Fibroblast of skin of abdomen (primary cell): ENCODE results near the gene LYPD8. TPM values are rescaled to one million over a fixed set of nuclear protein-coding genes. Genes with fewer than 3 reads are reported as not detected.
"Not testable (repeated sequence)": the region's sequence is repeated elsewhere in the genome, so short reads cannot be mapped to it uniquely, and the experiment has no call there.

ENCODE experiments used
- DNase-seq: peaks from one replicate; pipeline ENCODE4 v3.0.0-alpha.2; 2013
- polyA plus RNA-seq, 2 experiments: library from polyadenylated mRNA; unstranded; fragments of 120-200 nt; gene quantifications; one replicate each; pipeline ENCODE4 v1.2.1, GENCODE V29; 2013; ENCODE audit not compliant: insufficient read length in 2 of 2

Gene LYPD8, protein sequence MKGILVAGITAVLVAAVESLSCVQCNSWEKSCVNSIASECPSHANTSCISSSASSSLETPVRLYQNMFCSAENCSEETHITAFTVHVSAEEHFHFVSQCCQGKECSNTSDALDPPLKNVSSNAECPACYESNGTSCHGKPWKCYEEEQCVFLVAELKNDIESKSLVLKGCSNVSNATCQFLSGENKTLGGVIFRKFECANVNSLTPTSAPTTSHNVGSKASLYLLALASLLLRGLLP
- not detected for polyA plus RNA-seq (2013, experiment 1 of 2; ENCODE audit: insufficient read length)
- not detected for polyA plus RNA-seq (2013, experiment 2 of 2; ENCODE audit: insufficient read length)

DNA sequence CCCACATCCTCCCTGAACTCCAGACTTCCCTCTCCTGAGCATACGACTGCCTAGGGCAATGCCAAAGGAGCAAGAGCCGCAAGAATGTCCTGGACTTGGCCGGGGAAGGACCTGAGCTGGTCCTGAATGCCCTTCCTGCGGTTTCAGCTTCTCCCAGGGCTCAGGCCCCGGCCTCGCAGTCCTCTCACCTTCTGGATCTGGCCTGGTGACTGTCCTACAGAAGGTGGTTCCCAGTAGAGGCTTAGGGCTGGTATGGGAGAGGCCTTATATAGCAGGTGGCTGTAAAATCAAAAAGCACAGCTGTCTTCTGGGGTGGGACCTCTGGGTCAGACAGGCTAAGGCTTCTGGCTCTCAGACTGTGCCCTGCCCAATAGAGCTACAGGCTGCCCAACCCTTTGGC is at the start of gene LYPD8:
Gene LYPD8, minus strand, starts transcription at position 243 of the 400 bp plus-strand sequence. CDS start 4,678 bp downstream, outside the sequence.
- DNase-seq = no peak

DNA sequence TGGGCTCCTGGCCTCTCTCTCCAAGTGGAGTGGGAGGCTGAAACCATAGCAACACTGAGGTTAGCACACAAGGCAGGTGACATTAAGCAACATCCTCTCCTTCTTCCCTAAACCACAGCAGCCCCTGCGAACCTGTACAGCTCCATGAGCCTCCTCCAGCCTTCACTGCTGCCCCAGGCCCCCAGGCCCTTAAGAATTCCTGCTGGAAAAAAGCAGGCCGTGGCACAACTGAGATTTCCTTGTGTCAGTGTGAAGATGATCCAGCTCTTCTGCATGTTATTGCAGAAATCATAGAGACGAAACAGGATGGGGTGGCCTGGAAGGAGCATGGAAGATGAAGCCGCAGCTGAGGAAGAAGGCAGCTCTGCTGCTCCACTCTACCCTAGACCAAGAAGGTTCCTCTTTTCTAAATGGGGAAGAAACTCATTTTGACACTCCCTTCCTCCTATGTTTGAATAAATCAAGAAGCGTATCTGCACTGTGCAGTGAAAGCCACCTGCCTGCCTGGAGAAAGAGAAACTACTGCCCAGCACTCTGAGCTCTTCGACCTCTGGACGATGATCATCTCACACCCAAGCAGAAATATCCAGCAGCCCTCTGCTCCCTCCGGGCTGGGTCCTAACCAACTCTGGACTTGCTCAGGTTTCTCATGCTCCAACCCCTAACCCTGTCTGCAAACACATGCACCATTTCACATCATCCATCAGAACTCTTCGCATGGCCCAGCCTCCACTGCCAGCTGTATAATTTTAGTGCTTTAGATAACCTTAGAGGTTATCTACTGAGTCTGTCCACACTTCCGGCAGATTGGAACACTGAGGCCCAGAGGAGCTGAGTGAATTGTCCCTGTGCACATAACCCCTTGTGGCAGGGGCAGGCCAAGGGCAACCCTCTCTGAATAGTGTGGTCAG is 49.5 kb upstream of the LYPD8 start:
- no peak for DNase-seq

DNA sequence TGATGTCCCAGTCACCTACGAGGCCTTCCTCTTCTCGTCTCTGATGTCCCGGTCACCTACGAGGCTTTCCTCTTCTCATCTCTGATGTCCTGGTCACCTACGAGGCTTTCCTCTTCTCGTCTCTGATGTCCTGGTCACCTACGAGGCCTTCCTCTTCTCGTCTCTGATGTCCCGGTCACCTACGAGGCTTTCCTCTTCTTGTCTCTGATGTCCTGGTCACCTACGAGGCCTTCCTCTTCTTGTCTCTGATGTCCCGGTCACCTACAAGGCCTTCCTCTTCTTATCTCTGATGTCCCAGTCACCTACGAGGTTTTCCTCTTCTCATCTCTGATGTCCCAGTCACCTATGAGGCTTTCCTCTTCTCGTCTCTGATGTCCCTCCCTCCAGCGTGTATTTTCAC is 47.9 kb upstream of the LYPD8 start:
- DNase-seq = not testable (repeated sequence)

DNA sequence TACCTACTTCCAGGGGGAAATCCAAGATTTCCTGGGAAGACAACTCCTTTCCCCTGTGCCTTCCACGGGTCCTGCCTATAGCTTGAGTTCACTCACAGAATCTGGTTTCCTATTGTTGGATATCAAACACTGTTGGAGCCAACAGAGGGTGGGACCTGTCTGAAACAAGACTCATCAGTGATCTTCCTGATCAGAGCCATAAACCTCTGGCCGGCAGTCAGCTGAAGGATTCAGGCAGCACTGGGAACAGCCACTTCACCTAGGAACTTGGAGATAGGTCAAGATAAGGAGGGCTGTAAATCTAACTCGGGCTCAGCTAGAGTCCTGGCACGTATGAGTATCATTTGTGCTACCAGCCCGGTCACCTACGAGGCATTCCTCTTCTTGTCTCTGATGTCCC is 46.9 kb upstream of the LYPD8 start:
- no peak for DNase-seq

DNA sequence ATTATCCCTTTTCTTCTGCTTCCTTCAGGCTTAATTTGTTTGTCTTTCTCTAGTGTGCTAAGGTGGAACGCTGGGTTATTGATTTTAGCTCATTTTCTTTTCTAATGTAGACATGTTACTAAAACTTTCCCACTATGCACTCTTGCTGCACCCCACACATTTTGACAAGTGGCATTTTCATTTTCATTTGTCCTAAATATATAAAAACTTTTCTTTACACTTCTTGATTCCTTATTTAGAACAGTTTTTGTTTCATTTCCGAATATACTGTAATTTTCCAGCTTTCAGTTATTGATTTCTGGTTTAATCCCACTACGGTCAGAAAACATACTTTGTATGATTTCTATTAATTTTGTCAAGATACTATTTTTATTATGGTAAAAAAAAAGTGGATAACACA is 44.9 kb upstream of the LYPD8 start:
- DNase-seq = no peak

DNA sequence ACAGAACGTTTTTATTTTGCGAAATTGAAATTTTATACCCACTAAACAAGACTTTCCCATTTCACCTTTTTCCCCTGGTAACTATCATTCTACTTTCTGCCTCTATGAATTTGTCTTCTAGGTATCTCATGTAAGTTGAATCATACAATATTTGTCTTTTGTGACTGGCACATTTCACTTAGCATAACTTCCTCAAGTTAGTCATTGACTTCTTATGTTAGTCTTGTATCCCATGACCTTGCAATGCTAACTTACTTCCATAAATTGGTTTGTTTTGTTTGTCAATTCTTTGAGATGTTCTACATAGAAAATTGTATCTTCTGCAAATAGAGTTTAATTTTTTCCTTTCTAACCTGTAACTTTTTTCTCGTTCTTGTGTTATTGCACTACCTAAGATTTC is 43.2 kb upstream of the LYPD8 start:
- no peak for DNase-seq

DNA sequence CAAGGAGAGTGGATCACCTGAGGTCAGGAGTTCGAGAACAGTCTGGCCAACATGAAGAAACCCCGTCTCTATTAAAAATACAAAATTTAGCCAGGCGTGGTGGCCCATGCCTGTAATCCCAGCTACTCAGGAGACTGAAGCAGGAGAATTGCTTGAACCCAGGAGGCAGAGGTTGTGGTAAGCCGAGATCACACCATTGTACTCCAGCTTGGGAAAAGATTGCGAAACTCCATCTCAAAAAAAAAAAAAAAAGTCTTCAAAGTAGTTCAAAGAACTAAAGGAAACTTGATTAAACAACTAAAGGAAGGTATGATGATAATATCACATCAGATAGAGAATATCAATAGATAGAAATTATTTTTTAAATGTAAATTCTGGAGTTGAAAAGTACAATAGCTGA is 39.1 kb upstream of the LYPD8 start:
- not testable (repeated sequence) for DNase-seq

DNA sequence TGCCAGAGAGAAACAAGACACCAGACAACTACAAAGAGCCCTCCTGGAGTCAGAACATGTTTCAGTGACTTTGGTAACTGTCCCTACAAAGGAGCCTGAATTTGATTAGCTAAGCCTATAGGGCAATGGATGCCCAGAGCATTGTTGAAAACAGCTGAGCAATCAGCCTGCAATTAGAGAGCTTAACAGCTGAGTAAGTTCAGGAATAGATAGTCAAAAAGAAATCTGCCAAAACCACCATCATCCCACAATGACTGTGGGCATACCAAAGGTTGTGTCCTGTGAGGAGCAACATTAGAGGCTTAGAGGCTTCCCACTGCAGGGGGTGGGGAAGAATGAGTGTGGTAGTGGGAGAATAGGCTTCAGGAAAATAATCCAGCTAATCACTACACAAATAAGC is 38.0 kb upstream of the LYPD8 start:
- DNase-seq = no peak

DNA sequence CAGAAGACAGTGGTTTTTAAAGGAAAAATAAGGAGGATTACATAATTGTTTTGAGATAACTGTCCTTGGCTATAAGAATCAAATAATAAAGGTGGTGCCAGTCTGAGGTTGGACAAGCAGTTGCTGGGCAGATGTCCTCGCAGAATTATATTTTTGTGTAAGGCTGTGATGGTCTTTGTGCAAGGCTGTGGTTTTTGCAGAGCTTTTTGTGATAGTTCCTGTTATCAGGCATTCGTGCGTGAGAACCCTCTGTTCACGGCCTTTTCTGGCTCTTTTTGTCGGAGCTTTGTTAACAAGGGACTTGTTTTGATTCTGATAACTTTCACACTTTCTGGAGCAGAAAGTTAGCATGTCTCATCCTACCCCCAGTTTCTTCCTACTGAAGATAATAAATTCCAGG is 36.8 kb upstream of the LYPD8 start:
- DNase-seq = no peak

DNA sequence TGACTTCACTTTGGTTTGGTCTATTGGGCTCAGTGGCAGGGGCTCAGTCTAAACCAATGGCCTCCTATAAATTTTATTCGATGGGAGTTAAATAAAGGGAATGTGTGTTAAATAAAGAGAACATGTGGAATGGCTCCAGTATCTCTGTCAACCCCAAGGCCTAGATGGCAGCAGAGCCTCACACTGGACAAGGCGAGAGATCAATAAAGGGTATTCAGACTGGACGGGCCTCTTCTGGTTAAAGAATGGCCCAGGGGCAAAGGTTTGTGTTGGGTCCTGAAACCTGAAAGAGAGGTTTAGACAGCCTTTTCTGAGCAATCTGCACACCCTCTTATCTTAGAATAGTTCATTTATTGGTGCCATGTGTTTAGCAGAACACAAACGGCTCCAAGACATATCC is 35.5 kb upstream of the LYPD8 start:
- DNase-seq = no peak

DNA sequence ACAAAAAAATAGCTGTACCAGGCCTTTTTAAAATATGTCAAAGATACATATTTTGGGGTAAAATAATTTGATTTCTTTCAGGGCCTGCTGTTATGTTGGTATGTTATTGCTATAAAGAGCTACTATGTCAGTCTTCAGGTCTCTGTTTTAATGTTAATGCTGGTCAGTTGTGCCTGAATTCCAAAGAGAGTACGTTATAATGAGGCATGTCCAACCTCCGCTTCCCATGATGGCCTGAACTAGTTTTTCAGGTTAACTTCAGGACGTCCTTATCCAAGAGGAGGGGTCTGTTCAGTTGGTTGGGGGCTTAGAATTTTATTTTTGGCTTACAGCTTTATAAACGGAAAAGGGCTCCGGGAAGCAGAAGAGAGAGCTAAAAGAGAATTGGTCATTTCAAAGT is 34.9 kb upstream of the LYPD8 start:
- no peak for DNase-seq

DNA sequence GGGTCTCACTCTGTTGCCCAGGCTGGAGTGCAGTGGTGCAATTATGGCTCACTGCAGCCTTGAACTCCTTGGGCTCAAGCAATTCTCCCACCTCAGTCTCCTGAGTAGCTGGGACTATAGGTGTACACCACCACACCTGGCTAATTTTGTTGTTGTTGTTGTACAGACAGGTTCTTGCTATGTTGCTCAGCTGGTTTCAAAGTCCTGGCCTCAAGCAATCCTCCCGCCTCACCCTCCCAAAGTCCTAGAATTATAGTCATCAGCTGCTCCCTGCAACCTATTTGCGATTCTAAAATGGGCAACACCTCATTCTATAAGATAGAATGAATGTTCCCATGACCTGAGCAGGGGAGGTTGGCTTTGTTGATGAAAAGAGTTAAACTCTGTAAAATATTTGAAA is 33.8 kb upstream of the LYPD8 start:
- DNase-seq = not testable (repeated sequence)

DNA sequence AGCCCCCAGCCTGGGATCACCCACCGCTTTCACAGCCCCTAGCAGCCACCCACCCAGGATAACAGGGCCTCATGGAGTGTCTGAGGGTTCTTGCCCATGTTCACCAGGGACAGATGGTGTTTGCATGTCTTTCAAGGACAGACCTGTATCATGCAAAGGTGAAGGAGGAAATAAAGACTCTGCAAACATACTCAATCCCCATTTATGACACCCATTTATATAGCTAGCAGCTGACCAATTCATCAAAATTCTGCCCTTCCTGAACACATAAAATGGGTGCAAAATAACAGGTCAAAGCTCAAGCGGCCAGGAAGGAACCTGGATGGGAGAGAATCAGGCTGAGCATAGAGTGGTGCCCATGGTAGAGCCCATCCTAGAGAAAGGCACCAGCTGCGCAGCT is 32.8 kb upstream of the LYPD8 start:
- no peak for DNase-seq

DNA sequence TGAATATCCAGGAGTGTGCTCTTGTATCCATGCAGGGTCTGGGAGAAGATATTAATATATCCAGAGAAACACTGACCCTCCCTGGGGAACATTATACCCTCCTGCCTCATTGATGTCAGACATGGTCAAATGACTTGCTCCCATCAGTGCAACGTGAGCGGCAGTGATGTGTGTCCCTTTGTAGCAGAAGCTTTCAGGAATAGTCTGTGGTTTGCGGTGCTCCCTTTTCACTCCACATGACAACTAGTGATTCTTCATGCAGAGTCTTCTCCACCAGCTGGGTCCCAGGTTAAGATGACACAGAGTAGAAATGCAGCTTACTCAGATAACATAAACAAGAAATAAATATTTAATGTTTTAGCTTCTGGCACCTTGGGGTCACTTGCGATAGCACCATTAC is 31.9 kb upstream of the LYPD8 start:
- DNase-seq = no peak

DNA sequence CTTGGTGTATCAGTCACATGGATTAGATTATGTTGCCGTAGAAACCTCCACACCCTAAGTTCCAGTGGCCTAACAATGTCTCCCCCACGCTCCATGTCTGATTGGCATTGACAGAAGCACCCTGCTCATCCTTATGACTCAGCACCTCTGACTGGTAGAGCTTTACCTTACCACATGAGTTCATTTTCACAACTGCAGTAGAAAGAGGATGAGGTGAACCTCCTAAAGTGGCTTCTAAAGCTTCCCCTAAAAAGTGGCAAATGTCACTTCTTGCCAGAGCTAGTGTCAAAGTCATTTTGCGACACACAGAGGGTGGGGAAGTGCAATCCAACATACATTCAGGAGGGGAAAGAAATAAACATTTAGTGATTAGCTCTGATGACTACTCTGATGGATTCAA is 30.6 kb upstream of the LYPD8 start:
- DNase-seq = no peak

DNA sequence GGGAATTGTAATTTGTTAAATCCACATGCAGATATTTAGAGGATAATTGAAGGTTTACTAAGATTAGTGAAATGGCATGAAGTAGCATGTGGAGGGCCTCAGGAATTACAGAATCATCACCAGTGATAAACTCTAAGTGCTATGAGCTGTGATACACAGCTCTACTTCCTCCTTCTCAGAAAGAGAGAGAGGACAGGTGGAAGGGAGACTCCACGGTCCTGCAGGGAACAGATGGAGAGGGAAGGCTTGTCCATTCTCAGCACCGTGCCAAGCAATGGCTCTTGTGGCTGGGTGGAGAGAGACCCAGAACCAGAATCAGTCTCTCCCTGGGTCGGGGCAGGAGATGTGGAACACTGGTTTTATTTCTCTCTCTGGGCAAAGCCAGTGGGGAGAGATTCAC is 27.8 kb upstream of the LYPD8 start:
- no peak for DNase-seq

DNA sequence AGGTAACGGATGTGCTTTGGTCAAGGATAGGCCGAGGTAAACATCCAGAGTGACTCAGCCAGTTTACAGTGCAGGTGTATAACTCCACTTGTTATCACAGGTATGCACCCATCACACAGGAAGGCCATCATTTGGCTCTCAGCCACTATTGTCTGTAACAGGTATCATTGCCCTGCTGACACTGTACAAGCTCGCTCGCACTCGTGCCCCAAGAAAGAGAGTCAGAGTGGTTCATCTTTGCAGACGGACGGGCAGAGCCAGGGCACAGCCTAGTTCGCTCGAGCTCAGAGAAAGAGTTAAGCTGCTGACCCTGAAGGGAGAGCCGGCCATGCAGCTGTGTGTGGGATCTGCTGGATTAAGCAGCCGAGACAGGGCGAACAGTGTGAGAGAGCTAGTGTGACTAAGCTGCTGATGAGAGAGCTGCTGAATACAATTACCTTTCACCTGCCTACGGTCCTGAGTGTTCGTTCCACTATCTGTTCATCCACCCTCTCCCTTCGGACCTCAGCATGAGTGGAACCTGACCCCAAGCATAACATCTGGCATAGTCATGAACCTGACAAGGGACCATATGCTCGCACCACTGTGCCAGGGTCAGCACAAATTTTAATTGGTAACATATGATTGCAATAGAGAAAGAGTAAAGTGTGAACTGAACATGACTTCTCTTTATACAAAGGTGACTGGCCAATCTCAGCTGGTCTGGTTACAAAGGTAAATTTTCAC is 27.0 kb upstream of the LYPD8 start:
- no peak for DNase-seq

DNA sequence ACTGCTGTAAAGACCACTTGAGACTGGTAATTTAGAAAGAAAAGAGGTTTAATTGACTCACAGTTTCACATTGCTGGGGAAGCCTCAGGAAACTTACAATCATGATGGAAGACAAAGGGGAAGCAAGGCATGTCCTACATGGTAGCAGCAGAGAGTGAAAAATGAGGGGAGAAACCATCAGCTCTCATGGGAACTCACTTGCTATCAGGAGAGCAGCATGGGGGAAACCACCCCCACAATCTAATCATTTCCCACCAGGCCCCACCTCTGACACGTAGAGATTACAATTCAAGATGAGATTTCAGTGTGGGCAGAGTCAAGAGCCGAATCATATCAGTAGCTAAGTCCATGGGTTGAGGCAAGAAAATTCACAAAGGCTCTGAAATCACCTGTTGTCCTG is 23.8 kb upstream of the LYPD8 start:
- DNase-seq = no peak

DNA sequence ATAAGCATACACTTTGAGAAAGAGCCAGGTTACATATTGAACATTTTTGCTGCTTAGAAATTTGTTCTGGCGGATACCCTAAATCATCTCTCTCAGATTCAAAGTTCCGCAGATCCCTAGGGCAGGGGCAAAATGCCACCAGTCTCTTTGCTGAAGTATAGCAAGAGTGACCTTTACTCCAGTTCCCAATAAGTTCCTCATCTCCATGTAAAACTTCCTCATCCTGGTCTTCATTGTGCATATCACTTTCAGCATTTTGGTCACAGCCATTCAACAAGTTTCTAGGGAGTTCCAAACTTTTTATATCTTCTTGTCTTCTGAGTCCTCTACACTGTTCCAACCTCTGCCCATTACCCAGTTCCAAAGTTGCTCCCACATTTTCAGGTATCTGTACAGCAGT is 23.3 kb upstream of the LYPD8 start:
- no peak for DNase-seq

DNA sequence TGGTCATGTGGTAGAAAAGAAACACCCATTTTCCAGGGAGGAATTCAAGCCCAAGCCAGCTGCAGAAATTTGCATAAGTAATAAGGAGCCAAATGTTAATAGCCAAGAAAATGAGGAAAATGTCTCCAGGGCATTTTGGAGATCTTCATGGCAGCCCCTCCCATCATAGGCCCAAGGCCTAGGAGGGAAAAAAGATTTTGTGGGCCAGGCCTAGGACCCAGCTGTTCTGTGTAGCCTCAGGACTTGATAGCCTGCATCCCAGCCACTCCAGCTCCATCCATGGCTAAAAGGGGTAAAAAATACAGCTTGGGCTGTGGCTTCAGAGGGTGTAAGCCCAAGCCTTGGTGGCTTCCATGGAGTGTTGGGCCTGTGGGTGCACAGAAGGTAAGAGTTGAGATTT is 21.4 kb upstream of the LYPD8 start:
- DNase-seq = no peak

DNA sequence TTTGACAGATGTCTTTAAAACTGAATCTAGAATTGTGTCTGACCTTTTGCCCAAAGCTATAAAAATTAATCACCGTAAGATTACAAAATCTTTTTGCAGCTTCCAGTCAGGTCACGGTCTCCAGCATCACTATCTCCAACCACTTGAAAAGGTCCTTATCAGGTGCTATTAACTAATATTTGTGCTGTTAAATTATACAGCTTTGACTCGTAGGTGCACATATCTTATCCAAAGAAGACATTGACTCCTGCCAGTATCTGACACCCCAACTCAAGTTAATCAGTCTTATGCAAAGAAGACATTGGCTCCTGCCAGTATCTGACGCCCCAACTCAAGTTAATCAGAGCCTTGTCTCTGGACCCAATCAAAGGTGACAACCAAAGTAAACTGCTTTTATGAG is 19.9 kb upstream of the LYPD8 start:
- no peak for DNase-seq

DNA sequence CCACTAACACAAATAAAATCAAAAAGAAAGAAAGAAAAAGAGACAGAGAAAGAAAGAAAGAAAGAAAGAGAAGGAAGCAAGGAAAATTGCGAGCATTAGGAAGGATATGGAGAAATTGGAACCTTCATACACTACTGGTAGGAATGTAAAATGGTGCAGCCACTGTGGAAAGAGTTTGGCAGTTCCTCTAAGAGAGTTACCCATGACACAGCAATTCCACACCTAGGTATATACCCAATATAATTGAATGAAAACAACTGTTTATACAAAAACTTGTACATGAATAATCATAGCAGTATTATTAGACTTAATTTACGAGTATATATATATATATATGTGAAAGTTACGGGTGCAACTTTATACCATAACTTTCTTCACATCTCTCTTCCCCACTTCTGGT is 4.1 kb upstream of the LYPD8 start:
- DNase-seq = no peak

DNA sequence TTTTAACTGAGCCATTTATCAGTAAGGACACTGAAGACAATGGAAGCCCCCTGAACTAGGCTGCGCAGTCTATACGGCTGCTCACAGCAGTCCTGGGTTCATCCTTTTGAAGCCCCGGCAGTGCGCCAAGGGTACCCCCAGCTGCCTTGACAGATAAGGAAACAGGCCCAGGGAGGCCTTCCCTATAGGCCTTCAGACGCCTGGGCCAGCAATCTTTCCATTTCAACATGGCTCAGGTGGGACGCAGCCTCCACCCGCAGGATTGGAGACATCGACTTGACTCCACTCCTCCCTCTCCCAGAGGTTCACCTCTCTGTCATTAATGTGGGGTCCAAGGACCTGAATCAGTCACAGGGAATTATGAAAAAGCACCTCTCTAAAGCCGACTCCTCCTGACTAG is 2.8 kb upstream of the LYPD8 start:
- no peak for DNase-seq
